DND-41 (cell line): Measurements from ENCODE around the gene SLC39A6.

Experiments
- CTCF ChIP-seq: IDR thresholded peaks from 2 replicates; pipeline ENCODE4 v1.5.1; 2012; ENCODE audit warnings: borderline replicate concordance, low read length, moderate library complexity, mild to moderate bottlenecking; ENCODE audit not compliant: poor library complexity, severe bottlenecking; ENCODE audit errors: extremely low read depth
- EZH2 ChIP-seq: IDR thresholded peaks from 3 replicates; pipeline ENCODE4 v1.6.1; 2012; ENCODE audit warnings: borderline replicate concordance, low read depth, mild to moderate bottlenecking, moderate library complexity, low read length, inconsistent platforms; ENCODE audit not compliant: severe bottlenecking

- TF ChIP-seq CTCF (no peak), EZH2 (no peak)
Measured at GRCh38 chr18:36089001-36089400, 40.1 kb downstream of the SLC39A6 start.
